IMR-90 (cell line): Measurements from ENCODE around the gene PTPRG.

Source experiments
- CTCF ChIP-seq: conservative IDR thresholded peaks from 2 replicates; pipeline ENCODE4 v1.5.1; 2012; ENCODE audit warnings: mild to moderate bottlenecking, low read depth, low read length, improper control_type of control experiment
- POLR2A ChIP-seq: IDR thresholded peaks from 2 replicates; pipeline ENCODE4 v1.6.1; 2012; ENCODE audit warnings: mild to moderate bottlenecking, low read depth, low read length
- RCOR1 ChIP-seq: IDR thresholded peaks from 2 replicates; pipeline ENCODE4 v1.6.1; 2012; ENCODE audit warnings: mild to moderate bottlenecking, low read length, improper control_type of control experiment; ENCODE audit not compliant: insufficient replicate concordance
- RFX5 ChIP-seq: IDR thresholded peaks from 2 replicates; pipeline ENCODE4 v1.8.0; 2012; ENCODE audit warnings: low read depth, mild to moderate bottlenecking, low read length, moderate library complexity

- TF ChIP-seq CTCF: no peak
- no peak for TF ChIP-seq POLR2A
- no peak for TF ChIP-seq RFX5
- TF ChIP-seq RCOR1: no peak
Observed at GRCh38 chr3:61637088-61638051, 76.0 kb downstream of the PTPRG start.
